ENCODE results near the gene POPDC2. TPM values are rescaled to one million over a fixed set of nuclear protein-coding genes. Genes with fewer than 3 reads are reported as not detected.

Gene POPDC2
- total RNA-seq, 2 donors from 2014 or later: 679 to 853 TPM

DNA sequence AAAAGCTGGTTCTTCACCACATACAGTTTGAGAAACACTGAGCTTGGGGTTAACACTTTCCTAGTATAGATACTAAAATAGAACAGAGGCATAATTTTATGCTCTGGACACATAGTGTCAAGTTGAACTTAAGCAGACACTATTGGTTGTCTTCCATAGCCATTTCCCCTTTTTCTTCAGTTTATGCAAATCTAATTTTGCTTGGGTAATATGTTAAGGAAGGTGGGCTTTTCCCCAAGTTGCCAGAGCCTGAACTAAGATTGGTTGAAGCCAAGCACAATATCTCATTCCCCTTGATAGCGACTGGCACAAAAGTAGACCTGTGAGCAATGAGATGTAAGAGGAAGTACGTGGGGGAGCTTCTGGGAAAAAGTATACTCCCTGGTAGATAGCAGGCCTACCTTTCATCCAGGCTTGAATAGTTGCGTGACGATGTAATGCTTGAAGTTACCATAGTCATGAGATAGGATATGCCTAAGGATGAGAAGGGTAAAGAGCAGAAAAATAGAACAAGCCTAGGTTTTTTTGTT, 4.5 kb upstream of the POPDC2 start:
- Histone ChIP-seq H3K36me3 (peaks cover 2% of the 10 kb centered on the region), H3K27ac (peak overlapping the region; percentile 81 to 93), H3K4me1 (peaks cover 0 to 46% of the 10 kb centered on the region in 2 donors), H3K9me3 (no peaks in the 10 kb centered on the region), H3K4me3 (no peak overlapping the region), H3K27me3 (no peaks in the 10 kb centered on the region)
- DNase-seq (ENCODE audit: low spot score): no peak
- TF ChIP-seq, protein P1, sequence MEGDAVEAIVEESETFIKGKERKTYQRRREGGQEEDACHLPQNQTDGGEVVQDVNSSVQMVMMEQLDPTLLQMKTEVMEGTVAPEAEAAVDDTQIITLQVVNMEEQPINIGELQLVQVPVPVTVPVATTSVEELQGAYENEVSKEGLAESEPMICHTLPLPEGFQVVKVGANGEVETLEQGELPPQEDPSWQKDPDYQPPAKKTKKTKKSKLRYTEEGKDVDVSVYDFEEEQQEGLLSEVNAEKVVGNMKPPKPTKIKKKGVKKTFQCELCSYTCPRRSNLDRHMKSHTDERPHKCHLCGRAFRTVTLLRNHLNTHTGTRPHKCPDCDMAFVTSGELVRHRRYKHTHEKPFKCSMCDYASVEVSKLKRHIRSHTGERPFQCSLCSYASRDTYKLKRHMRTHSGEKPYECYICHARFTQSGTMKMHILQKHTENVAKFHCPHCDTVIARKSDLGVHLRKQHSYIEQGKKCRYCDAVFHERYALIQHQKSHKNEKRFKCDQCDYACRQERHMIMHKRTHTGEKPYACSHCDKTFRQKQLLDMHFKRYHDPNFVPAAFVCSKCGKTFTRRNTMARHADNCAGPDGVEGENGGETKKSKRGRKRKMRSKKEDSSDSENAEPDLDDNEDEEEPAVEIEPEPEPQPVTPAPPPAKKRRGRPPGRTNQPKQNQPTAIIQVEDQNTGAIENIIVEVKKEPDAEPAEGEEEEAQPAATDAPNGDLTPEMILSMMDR (IDR thresholded peaks at IDR 0.05): no peak

DNA sequence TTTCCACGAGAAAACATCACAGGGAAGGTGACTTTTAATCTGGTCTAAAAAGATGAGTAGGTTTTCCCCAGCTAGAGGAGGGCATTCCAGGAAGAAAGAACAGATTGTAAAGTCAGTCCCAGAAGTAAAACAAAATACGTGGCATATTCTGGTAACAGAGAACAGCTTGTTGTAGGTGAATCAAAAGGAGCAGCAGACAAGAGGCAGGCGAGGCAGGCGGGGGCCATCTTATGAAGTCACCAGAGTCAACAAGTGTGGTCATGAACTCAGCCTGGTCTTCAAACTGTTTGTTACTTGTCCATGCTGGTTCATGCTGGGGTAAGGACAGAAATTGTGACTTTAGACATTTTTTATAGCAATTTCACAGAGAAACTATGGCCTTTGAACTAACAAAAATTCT, 4.0 kb upstream of the POPDC2 start:
- H3K36me3 ChIP-seq: peaks cover 8% of the 10 kb centered on the region

DNA sequence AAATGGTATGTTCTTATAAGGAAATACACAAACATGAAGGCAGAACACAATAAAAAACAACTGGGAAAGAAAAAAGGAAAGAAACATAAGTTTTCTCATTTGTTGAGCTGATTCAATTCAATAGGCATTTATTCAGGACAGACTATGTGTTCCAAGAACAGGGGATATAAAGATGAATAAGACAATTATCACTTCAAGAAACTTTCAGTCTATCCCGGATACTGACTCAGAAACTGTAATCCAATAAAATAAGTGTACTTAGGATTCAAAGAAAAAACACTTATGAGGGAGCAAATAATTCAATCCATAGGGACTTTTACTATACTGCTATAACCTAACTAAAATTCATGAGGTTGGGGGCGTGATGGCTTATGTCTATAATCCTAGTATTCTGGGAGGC, 3.5 kb upstream of the POPDC2 start:
- no peaks in the 10 kb centered on the region for H3K9me3 ChIP-seq
- peaks cover 13% of the 10 kb centered on the region for H3K36me3 ChIP-seq
- peak overlapping the region; percentile 81 to 93 for H3K27ac ChIP-seq
- no peak for DNase-seq (ENCODE audit: low spot score)
- no peaks in the 10 kb centered on the region for H3K27me3 ChIP-seq
- H3K4me3 ChIP-seq: no peak overlapping the region
- TF ChIP-seq, protein P1 (IDR thresholded peaks at IDR 0.05): no peak
- peaks cover 0 to 42% of the 10 kb centered on the region in 2 donors for H3K4me1 ChIP-seq

More for the DNA sequence above, 4.0 kb upstream of the POPDC2 start:
- Histone ChIP-seq H3K4me3 (no peak overlapping the region), H3K4me1 (peaks cover 0 to 42% of the 10 kb centered on the region in 2 donors), H3K9me3 (no peaks in the 10 kb centered on the region), H3K27me3 (no peaks in the 10 kb centered on the region), H3K27ac (peak overlapping the region; percentile 81 to 93)
- TF ChIP-seq, protein P1 (IDR thresholded peaks at IDR 0.05): no peak
- no peak for DNase-seq (ENCODE audit: low spot score)

DNA sequence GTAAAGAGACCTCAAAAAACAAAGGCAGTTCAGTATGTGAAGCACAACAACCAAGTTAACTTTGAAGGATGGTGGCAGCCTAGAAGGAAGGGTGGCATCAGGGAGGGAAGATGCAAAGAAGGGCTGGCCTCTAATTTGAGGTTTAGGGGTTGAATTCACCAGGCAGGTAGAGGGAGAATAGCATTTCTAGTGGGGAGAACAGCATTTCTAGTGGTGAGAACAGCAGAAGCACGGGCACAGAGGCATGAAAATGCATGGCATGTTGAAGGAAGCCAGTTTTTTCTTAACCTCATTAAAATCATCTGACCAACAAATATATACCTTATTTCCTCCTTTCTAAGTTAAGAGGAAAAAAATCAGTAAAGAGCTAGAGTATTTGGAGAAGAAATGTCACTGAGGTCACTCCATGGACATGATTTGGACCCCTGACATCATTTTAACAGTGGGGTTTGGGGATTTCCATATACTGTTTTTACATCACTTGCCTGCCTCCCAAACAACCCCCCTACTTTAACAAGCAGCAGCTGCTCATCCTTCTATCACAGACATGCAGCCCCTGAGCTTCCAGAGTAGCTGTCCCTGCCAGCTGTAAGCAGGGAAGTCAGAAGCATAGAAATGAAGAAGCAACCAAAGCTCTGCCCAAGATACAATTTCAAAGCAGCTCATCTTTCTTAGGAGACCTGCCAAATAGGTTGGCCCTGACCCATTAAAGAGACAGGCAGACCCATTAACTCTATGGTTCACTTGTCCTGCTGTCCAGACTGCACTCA, 2.4 kb upstream of the POPDC2 start:
- Histone ChIP-seq H3K9me3 (no peaks in the 10 kb centered on the region), H3K36me3 (peaks cover 24% of the 10 kb centered on the region), H3K27ac (peak overlapping the region; percentile 81 to 93), H3K27me3 (no peaks in the 10 kb centered on the region), H3K4me3 (no peak overlapping the region), H3K4me1 (peaks cover 0 to 42% of the 10 kb centered on the region in 2 donors)
- TF ChIP-seq, protein P1 (IDR thresholded peaks at IDR 0.05): peak in 1 of 2 donors; percentile 19
- DNase-seq (ENCODE audit: low spot score): no peak

DNA sequence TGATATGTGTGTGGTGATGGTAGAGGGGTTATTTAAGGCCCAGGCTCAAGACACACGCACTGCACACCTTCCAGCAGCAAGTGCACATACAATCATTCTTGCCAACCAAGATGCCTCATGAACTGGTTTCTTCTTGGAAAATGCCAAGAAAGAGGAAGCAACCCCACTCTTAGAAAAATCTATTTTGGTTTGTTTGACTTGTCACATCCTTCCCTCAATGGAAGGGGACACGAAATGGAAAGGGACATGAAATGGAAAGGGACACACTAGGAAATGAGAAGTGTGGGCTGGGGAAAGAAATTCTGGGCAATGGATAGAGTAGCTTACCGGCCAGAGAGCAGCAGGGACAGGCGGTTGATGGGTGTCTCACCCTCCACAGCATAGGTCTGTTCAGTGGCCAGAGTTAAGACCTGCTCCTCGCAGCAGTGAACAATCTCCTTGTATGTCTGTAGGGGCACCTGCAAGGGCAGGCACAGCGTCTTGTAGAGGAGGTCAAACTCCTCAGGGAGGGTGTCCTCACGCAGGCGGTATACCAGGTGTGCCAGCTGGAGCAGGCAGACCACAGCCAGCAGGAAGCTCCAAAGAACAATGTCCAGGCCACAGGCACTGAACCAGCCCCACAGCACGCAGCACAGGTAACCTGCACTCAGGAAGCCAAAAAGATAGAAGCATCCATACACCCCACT, 640 bp downstream of the POPDC2 start:
- H3K4me1 ChIP-seq: peaks cover 0 to 32% of the 10 kb centered on the region in 2 donors
- H3K27ac ChIP-seq: peak overlapping the region; percentile 81 to 93

More for the DNA sequence above, 640 bp downstream of the POPDC2 start:
- H3K4me3 ChIP-seq: peak overlapping the region; percentile 58 to 70
- TF ChIP-seq, protein P1 (IDR thresholded peaks at IDR 0.05): no peak
- peaks cover 54% of the 10 kb centered on the region for H3K36me3 ChIP-seq
- H3K9me3 ChIP-seq: no peaks in the 10 kb centered on the region
- no peak for DNase-seq (ENCODE audit: low spot score)
- H3K27me3 ChIP-seq: no peaks in the 10 kb centered on the region

Data from right atrium auricular region (tissue), 2 donors.